GM10266 (cell line): ENCODE data around the gene HDAC7.
A peak's percentile ranks its signal among the peaks of the same experiment; 100 is the strongest.

Experiments used
- DNase-seq: peaks from one replicate; pipeline ENCODE4 v3.0.0; 2012; ENCODE audit errors: extremely low spot score
- TF ChIP-seq, protein P1 (sequence below): IDR thresholded peaks from 2 replicates; pipeline ENCODE4 v1.5.1; 2012; ENCODE audit warnings: mild to moderate bottlenecking, low read depth; ENCODE audit not compliant: control insufficient read depth, insufficient read depth; ENCODE audit errors: missing control alignments

Gene HDAC7

DNA sequence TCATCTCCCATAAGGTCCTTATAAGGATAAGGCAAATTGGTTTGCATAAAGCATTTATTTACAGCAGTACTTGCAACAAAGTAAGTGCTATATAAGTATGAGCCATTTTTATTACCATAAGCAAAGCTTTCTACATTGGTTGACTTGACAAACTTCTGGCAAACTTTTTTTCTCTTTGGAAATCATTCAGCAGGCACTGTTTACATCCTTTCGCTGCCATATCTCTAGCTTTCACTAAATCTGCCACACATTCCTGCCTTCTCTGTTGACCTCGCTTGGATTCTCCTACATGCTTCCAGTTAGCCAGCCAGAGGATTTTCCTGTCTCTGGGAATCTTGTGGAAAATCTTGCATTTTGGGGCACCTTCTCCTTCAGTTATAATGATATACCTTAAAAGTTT is 21.8 kb upstream of the HDAC7 start:
- TF ChIP-seq, protein P1, sequence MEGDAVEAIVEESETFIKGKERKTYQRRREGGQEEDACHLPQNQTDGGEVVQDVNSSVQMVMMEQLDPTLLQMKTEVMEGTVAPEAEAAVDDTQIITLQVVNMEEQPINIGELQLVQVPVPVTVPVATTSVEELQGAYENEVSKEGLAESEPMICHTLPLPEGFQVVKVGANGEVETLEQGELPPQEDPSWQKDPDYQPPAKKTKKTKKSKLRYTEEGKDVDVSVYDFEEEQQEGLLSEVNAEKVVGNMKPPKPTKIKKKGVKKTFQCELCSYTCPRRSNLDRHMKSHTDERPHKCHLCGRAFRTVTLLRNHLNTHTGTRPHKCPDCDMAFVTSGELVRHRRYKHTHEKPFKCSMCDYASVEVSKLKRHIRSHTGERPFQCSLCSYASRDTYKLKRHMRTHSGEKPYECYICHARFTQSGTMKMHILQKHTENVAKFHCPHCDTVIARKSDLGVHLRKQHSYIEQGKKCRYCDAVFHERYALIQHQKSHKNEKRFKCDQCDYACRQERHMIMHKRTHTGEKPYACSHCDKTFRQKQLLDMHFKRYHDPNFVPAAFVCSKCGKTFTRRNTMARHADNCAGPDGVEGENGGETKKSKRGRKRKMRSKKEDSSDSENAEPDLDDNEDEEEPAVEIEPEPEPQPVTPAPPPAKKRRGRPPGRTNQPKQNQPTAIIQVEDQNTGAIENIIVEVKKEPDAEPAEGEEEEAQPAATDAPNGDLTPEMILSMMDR = no peak

DNA sequence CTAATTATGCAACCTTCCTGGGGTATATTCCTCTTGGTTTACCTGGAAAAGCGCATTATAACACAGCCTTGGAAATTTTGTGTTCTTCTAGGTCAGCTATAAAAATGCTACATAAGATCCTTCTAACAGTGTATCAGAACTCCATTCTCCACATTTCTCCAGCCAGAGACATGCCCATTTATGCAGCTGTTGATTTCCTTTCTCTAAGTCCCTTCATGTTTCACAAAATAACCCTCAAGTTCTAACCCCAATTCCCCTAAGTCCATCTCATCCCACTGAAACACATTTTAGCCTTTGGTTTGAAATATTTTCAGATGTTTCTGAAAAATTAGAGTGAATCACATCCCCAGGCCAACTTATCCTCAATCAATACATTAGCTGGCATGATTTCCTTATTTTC is 20.9 kb upstream of the HDAC7 start:
- no peak for DNase-seq
- TF ChIP-seq, protein P1 = no peak

More for the DNA sequence above, 21.8 kb upstream of the HDAC7 start:
- DNase-seq = no peak

DNA sequence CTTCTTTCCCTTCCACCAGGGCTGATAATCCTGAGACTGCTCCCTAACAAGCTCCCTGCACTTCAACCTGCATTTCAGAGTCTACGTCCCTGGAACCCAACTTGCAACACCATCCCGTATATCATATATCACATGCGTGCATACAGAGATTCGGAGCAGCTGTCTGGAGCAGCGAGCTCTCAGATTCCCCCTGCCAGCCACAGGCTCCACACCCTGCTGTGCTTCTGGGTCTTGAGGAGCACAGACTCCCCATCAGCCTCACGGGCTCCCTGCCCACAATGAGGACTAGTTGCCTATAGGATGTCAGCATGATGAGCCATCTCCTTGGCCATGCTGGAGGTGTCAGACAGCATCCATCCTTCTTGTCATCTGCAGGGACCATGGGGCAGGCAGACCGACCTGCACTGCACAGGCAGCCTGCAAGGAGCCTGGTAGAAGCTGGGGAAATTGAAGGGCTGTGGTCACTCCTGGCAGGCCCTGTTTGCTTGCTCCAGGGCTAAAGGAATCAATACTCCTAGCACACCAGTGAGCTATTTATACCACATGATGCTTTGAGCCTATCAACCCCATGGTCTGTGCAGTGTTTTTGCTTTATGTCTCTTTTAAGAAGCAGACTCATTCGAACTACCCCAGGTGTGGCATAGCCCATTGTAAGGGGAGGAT is 19.6 kb upstream of the HDAC7 start:
- no peak for DNase-seq
- TF ChIP-seq, protein P1 = no peak

DNA sequence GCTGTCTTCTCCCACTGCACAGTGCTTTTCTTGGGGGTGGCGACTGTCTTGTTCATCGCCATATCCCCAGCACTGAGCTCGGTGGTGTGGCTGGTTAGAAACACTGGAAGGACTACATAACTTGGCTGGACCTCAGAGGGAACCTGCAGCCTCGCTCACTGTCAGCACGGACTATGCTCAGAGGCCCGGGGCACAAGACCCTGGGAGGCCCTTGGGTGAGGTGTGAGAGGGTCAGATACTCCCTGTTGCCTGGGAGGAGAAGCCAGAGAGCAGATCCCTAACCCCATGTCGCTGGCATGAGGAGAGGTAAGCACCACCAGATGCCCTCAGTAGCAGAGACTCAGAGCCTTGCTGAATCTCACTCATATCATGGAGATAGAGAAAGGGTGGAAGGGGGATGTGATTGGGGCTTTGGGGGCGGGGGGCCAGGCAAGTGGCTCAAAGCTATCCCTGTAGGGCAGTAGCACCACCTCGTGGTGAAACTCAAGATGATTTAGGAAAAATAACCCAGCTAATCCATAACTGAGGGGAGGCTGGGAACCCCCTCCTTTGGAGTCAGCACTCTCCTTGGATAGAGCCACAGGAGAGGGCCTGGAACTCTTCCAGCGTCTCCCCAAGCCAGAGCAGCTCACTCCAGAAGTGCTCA is 18.7 kb upstream of the HDAC7 start:
- TF ChIP-seq, protein P1 = peak; percentile 57
- peak; percentile 54 for DNase-seq

DNA sequence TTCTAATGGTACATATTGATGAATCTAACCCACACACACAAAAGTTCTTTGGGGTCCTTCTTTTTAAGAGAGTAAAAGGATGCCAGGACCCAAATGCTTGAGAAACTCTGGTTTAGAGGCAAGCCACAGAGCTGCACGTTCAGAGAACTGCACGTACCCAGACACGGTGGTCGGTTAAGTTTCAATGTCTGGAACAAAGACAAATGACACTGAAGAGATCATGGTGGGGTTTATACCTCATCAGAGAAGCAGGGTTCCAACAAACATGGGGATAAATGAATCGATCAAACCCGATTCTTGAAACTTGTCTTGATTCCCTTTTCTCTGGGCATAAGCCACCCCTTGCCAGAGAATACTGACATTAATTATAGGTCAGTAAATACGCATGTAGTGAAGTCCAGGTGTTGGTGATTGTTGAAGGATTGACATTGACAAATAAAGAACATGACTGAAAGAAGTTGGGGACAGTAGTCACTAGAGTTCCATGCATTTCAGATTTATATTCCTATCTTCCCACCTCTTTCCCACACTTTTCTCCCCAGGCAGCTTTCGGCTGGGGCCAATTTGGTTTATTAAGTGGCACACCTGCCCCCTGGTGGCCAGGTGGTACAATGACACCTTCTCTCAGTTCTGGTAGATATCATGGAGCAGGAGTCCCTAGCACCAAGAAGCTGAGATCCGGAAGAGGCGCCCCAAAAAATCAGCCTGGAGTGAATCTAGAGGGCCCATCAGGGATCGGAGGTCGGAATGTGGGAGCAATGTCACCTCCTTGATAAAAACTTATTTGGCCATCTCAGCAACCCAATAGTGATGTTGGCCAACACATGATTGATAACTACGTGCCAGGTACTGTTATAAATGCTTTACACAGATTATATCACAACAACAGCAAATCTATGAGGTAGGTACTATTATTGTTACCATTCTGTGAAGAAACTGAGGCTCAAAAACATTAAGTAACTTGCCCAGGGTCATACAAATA is 17.8 kb upstream of the HDAC7 start:
- TF ChIP-seq, protein P1 = peak; percentile 90
- peak; percentile 75 for DNase-seq

DNA sequence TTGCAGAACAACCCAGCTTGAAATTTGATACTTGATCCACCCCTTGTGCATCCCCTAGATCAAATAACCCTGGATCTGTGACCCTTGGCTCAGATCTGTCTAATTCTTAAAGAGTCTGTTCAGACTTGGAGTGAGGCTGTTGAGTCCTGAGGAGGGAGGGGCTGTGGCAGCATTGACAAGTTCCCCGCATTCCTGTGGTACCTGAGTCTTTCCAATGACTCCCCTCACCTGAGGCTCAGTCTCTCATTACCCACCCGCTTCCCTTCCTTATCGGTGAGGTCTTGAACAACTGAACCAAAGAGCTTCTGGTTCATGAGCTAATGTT is 16.1 kb upstream of the HDAC7 start:
- no peak for DNase-seq
- TF ChIP-seq, protein P1 = no peak
